Measurements from ENCODE around the gene ILF3.

- TF ChIP-seq, protein P1, sequence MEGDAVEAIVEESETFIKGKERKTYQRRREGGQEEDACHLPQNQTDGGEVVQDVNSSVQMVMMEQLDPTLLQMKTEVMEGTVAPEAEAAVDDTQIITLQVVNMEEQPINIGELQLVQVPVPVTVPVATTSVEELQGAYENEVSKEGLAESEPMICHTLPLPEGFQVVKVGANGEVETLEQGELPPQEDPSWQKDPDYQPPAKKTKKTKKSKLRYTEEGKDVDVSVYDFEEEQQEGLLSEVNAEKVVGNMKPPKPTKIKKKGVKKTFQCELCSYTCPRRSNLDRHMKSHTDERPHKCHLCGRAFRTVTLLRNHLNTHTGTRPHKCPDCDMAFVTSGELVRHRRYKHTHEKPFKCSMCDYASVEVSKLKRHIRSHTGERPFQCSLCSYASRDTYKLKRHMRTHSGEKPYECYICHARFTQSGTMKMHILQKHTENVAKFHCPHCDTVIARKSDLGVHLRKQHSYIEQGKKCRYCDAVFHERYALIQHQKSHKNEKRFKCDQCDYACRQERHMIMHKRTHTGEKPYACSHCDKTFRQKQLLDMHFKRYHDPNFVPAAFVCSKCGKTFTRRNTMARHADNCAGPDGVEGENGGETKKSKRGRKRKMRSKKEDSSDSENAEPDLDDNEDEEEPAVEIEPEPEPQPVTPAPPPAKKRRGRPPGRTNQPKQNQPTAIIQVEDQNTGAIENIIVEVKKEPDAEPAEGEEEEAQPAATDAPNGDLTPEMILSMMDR (conservative IDR thresholded peaks at IDR 0.05), result no peak
- no peak for TF ChIP-seq EZH2 (IDR thresholded peaks at IDR 0.05; ENCODE audit: low read depth)
These were observed 33.6 kb downstream of the ILF3 start for GRCh38 chr19:10687518-10688288.

Data from PC-9 (cell line).